22Rv1 (cell line): ENCODE measurements around the gene ENTPD6.

Source experiments
- ZFX ChIP-seq: fragments of 450-650 bp; IDR thresholded peaks from 2 replicates; pipeline ENCODE4 v1.6.1; 2017; ENCODE audit warnings: antibody characterized with exemption, borderline replicate concordance
- TF ChIP-seq, protein P1 (sequence below): fragments of 450-650 bp; IDR thresholded peaks from 2 replicates; pipeline ENCODE4 v1.5.1; 2017; ENCODE audit warnings: mild to moderate bottlenecking

GRCh38 chr20:25199473-25200260 is 4.2 kb downstream of the ENTPD6 start:
- TF ChIP-seq, protein P1, sequence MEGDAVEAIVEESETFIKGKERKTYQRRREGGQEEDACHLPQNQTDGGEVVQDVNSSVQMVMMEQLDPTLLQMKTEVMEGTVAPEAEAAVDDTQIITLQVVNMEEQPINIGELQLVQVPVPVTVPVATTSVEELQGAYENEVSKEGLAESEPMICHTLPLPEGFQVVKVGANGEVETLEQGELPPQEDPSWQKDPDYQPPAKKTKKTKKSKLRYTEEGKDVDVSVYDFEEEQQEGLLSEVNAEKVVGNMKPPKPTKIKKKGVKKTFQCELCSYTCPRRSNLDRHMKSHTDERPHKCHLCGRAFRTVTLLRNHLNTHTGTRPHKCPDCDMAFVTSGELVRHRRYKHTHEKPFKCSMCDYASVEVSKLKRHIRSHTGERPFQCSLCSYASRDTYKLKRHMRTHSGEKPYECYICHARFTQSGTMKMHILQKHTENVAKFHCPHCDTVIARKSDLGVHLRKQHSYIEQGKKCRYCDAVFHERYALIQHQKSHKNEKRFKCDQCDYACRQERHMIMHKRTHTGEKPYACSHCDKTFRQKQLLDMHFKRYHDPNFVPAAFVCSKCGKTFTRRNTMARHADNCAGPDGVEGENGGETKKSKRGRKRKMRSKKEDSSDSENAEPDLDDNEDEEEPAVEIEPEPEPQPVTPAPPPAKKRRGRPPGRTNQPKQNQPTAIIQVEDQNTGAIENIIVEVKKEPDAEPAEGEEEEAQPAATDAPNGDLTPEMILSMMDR, result no peak
- TF ChIP-seq ZFX, result no peak
